ENCODE measurements around the gene LCAT. TPM values are rescaled to one million over a fixed set of nuclear protein-coding genes. Genes with fewer than 3 reads are reported as not detected.

The LCAT gene, protein sequence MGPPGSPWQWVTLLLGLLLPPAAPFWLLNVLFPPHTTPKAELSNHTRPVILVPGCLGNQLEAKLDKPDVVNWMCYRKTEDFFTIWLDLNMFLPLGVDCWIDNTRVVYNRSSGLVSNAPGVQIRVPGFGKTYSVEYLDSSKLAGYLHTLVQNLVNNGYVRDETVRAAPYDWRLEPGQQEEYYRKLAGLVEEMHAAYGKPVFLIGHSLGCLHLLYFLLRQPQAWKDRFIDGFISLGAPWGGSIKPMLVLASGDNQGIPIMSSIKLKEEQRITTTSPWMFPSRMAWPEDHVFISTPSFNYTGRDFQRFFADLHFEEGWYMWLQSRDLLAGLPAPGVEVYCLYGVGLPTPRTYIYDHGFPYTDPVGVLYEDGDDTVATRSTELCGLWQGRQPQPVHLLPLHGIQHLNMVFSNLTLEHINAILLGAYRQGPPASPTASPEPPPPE
- total RNA-seq = 20.0 and 22.0 TPM in 2 replicates

- DNase-seq (ENCODE audit: low spot score) = no peak
- no peak within 1 kb of the TSS for H3K27ac Mint-ChIP-seq
- intact Hi-C loops (cut with micrococcal nuclease) = no loop called here
- H3K27me3 Mint-ChIP-seq (ENCODE audit: low read depth) = no peaks in the 10 kb centered on the region
- no peak within 1 kb of the TSS for H3K4me3 Mint-ChIP-seq (ENCODE audit: low read depth)
- no peaks in the 10 kb centered on the region for H3K9me3 Mint-ChIP-seq
- peaks cover 16% of the 10 kb centered on the region for H3K4me1 Mint-ChIP-seq (ENCODE audit: low read depth)
- peaks cover 21% of the 10 kb centered on the region for H3K36me3 Mint-ChIP-seq (ENCODE audit: low read depth)
Observed at GRCh38 chr16:67943619-67944504, at the start of gene LCAT. TSS of gene LCAT (minus strand) at chr16:67944120. CDS start at chr16:67944101, 19 bp downstream.

GRCh38 chr16:67993207-67994039, 49.5 kb upstream of the LCAT start:
- Mint-ChIP-seq H3K9me3 (no peaks in the 10 kb centered on the region), H3K4me1 (ENCODE audit: low read depth) (peaks cover 30% of the 10 kb centered on the region), H3K27me3 (ENCODE audit: low read depth) (no peaks in the 10 kb centered on the region), H3K4me3 (ENCODE audit: low read depth) (peak overlapping the region; percentile 79), H3K27ac (peak overlapping the region; percentile 99), H3K36me3 (ENCODE audit: low read depth) (no peaks in the 10 kb centered on the region)
- intact Hi-C loops (cut with micrococcal nuclease) = loop anchor here (1.0 kb wide), 3 partner anchors 9 to 71 kb away; no protein-coding TSS in a partner anchor
- peak; percentile 80 for DNase-seq (ENCODE audit: low spot score)

DNA sequence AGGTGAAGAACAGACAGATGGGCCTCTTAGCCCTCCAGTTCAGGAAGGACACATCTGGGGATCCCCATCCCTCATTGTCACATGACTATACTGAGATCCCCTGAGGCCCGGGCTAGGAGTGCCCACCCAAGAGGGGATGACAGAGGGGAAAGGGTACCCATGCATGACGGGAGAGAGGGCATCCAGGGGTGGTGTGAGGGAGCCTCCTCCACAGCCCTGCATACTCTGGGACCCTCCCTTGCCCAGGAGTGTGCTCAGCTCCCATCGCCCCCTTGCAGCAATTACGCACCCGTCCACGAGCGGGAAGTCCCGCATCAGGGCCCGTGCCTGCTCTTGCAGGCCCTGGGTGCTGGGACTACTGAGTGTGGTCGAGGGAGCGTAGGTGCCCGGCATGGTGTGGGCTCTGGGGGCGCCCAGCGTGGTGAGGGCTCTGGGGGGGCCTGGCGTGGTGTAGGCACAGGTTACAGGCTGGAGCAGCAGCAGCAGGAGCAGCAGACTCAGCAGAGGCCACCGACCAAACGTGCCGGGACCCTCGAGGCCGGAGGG, 48.8 kb upstream of the LCAT start:
- Mint-ChIP-seq H3K27me3 (ENCODE audit: low read depth) (no peaks in the 10 kb centered on the region), H3K36me3 (ENCODE audit: low read depth) (no peaks in the 10 kb centered on the region), H3K27ac (peak overlapping the region; percentile 69), H3K4me3 (ENCODE audit: low read depth) (no peak overlapping the region), H3K9me3 (no peaks in the 10 kb centered on the region), H3K4me1 (ENCODE audit: low read depth) (peaks cover 30% of the 10 kb centered on the region)
- DNase-seq (ENCODE audit: low spot score) = no peak
- intact Hi-C loops (cut with micrococcal nuclease) = loop anchor here (1.0 kb wide), 3 partner anchors 8 to 72 kb away; no protein-coding TSS in a partner anchor

- intact Hi-C loops (cut with micrococcal nuclease) = no loop called here
- H3K4me3 Mint-ChIP-seq (ENCODE audit: low read depth) = no peak overlapping the region
- DNase-seq (ENCODE audit: low spot score) = no peak
Observed at GRCh38 chr16:67990018-67990386, 46.1 kb upstream of the LCAT start.

GRCh38 chr16:67989322-67990017, 45.5 kb upstream of the LCAT start:
- Mint-ChIP-seq H3K27ac (no peak overlapping the region), H3K27me3 (ENCODE audit: low read depth) (no peaks in the 10 kb centered on the region)
- no peak for DNase-seq (ENCODE audit: low spot score)

More at GRCh38 chr16:67990018-67990386, 46.1 kb upstream of the LCAT start:
- H3K36me3 Mint-ChIP-seq (ENCODE audit: low read depth) = no peaks in the 10 kb centered on the region
- H3K27me3 Mint-ChIP-seq (ENCODE audit: low read depth) = no peaks in the 10 kb centered on the region
- H3K9me3 Mint-ChIP-seq = no peaks in the 10 kb centered on the region
- H3K4me1 Mint-ChIP-seq (ENCODE audit: low read depth) = peaks cover 18% of the 10 kb centered on the region
- H3K27ac Mint-ChIP-seq = peak overlapping the region; percentile 1

DNA sequence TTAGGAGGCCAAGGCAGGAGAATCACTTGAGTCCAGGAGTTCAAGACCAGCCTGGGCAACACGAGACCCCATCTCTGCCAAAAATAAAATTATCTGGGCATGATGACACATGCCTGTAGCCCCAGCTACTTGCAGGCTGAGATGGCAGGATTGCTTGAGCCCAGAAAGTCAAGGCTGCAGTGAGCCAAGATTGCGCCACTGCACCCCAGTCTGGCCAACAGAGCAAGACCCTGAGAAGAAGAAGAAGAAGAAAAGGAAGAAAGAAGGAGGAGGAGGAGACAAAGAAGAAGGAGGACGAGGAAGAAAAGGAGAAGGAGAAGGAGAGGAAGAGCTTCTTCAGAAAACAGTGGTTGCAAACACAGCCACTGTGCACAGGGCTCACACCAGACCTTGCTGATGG, 44.8 kb upstream of the LCAT start:
- Mint-ChIP-seq H3K9me3 (no peaks in the 10 kb centered on the region), H3K4me1 (ENCODE audit: low read depth) (peaks cover 18% of the 10 kb centered on the region), H3K27ac (no peak overlapping the region), H3K27me3 (ENCODE audit: low read depth) (no peaks in the 10 kb centered on the region), H3K4me3 (ENCODE audit: low read depth) (no peak overlapping the region), H3K36me3 (ENCODE audit: low read depth) (no peaks in the 10 kb centered on the region)
- no peak for DNase-seq (ENCODE audit: low spot score)
- intact Hi-C loops (cut with micrococcal nuclease) = no loop called here

More at GRCh38 chr16:67989322-67990017, 45.5 kb upstream of the LCAT start:
- Mint-ChIP-seq H3K4me1 (ENCODE audit: low read depth) (peaks cover 17% of the 10 kb centered on the region), H3K4me3 (ENCODE audit: low read depth) (no peak overlapping the region), H3K9me3 (no peaks in the 10 kb centered on the region), H3K36me3 (ENCODE audit: low read depth) (no peaks in the 10 kb centered on the region)
- intact Hi-C loops (cut with micrococcal nuclease) = no loop called here

GRCh38 chr16:67987460-67988160, 43.7 kb upstream of the LCAT start:
- Mint-ChIP-seq H3K4me3 (ENCODE audit: low read depth) (no peak overlapping the region), H3K27me3 (ENCODE audit: low read depth) (no peaks in the 10 kb centered on the region), H3K9me3 (no peaks in the 10 kb centered on the region), H3K4me1 (ENCODE audit: low read depth) (peaks cover 21% of the 10 kb centered on the region), H3K27ac (no peak overlapping the region), H3K36me3 (ENCODE audit: low read depth) (no peaks in the 10 kb centered on the region)
- intact Hi-C loops (cut with micrococcal nuclease) = no loop called here
- no peak for DNase-seq (ENCODE audit: low spot score)

DNA sequence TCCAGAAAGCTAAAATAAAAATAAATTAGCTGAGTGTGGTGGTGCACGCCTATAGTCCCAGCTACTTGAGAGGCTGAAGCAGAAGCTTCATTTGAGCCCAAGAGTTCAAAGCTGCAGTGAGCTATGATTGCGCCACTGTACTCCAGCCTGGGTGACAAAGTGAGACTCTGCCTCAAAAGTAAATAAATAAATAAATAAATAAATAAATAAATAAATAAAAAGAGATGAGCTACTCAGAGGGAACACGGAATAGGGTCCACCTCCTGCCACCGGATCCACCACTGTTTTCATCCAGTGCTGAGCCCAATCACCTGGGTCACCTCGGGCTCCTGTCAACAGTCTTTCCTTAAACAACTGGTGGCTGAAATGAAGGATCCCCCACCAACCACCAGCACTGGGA, 43.0 kb upstream of the LCAT start:
- no peak for DNase-seq (ENCODE audit: low spot score)

DNA sequence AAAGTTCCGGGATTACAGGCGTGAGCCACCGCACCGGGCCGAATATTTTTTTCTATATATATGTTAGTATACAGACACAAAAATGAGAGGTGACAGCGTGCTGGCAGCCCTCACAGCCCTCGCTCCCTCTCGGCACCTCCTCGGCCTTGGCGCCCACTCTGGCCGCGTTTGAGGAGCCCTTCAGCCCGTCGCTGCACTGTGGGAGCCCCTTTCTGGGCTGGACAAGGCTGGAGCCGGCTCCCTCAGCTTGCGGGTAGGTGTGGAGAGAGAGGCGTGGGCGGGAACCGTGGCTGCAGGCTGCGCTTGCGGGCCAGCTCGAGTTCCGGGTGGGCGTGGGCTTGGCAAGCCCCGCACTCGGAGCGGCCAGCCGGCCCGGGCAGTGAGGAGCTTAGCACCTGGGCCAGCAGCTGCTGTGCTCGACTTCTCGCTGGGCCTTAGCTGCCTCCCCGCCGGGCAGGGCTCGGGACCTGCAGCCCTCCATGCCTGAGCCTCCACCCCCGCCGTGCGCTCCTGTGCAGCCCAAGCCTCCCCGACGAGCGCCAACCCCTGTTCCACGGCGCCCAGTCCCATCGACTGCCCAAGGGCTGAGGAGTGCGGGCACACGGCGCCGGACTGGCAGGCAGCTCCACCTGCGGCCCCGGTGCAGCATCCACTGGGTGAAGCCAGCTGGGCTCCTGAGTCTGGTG, 38.2 kb upstream of the LCAT start:
- H3K27ac Mint-ChIP-seq = no peak overlapping the region
- no peaks in the 10 kb centered on the region for H3K36me3 Mint-ChIP-seq (ENCODE audit: low read depth)
- no peak for DNase-seq (ENCODE audit: low spot score)
- H3K27me3 Mint-ChIP-seq (ENCODE audit: low read depth) = no peaks in the 10 kb centered on the region
- intact Hi-C loops (cut with micrococcal nuclease) = loop anchor here (5.0 kb wide), 2 partner anchors 40 to 45 kb away; partner anchors contain the start of genes DDX28, DUS2 and PSMB10
- H3K9me3 Mint-ChIP-seq = no peaks in the 10 kb centered on the region
- peaks cover 15% of the 10 kb centered on the region for H3K4me1 Mint-ChIP-seq (ENCODE audit: low read depth)
- H3K4me3 Mint-ChIP-seq (ENCODE audit: low read depth) = no peak overlapping the region

More for the DNA sequence above, 43.0 kb upstream of the LCAT start:
- intact Hi-C loops (cut with micrococcal nuclease) = no loop called here
- no peaks in the 10 kb centered on the region for H3K36me3 Mint-ChIP-seq (ENCODE audit: low read depth)
- no peaks in the 10 kb centered on the region for H3K9me3 Mint-ChIP-seq
- H3K27ac Mint-ChIP-seq = no peak overlapping the region
- peaks cover 18% of the 10 kb centered on the region for H3K4me1 Mint-ChIP-seq (ENCODE audit: low read depth)
- no peaks in the 10 kb centered on the region for H3K27me3 Mint-ChIP-seq (ENCODE audit: low read depth)
- no peak overlapping the region for H3K4me3 Mint-ChIP-seq (ENCODE audit: low read depth)

DNA sequence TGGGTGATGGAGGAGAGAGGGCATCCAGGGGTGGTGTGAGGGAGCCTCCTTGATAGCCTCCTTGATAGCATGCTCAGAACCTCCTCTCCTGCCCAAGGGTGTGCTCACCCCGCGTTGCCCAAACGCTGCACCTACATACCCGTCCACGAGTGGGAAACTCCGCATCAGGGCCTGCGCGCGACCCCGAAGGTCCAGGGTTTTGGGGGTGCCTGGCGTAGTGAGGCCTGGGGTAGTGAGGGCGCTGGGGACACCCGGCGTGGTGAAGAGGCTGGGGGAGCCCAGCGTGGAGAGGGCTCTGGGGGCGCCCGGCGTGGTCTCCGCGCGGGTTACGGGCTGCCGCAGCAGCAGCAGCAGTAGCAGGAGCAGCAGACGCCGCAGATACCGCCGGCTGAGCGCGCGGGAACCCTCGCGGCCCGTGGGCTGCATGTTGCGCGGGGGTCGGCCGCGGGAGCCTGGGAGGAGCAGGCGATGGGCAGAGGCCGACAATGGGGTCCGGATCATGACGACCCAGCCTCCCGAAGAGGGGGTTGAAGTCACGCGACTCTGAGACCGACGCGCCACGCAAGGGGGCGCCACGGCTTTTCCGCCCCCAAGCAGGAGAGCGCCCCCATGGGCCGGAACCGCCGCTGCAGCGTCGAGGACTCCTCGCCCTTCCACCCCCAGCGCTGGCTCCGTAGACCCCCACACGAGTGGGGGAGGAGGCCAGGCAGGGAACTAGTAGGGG, 36.2 kb upstream of the LCAT start, which contains the start of gene DPEP3:
DPEP3 (minus strand) TSS at position 545 of the 724 bp plus-strand sequence; CDS start at position 426, 119 bp downstream.
- Mint-ChIP-seq H3K27me3 (ENCODE audit: low read depth) (no peaks in the 10 kb centered on the region), H3K4me3 (ENCODE audit: low read depth) (no peak within 1 kb of the TSS), H3K4me1 (ENCODE audit: low read depth) (peaks cover 15% of the 10 kb centered on the region), H3K9me3 (no peaks in the 10 kb centered on the region), H3K36me3 (ENCODE audit: low read depth) (no peaks in the 10 kb centered on the region), H3K27ac (no peak within 1 kb of the TSS)
- intact Hi-C loops (cut with micrococcal nuclease) = loop anchor here (5.0 kb wide), 2 partner anchors 42 to 43 kb away; partner anchors contain the start of genes DDX28, DUS2 and PSMB10
- DNase-seq (ENCODE audit: low spot score) = no peak

All from activated T-helper 2 cell treated with anti-CD3 and anti-CD28 coated beads, Interferon-gamma antibody, Interleukin-2, Interleukin-4, amounts not matched to agents 10 μg/mL and 5 μg/mL and 100 μg/mL, durations not matched to agents 14 hours and 24 hours and 36 hours (primary cell).